Right kidney (tissue), 9 donors: ENCODE data around the gene WDR11.

ENCODE experiments used
- DNase-seq: peaks from one replicate; pipeline ENCODE4 v3.0.0-alpha.2; 2016
- long read RNA-seq, 8 donors: transcript quantifications; one replicate each; lab custom pipeline, GENCODE V29; 2026

WDR11 gene
- long read RNA-seq, donor 1, full-length matches to known transcripts: 28 of 28 reads
- long read RNA-seq, donor 1, partial matches to known transcripts: 0 of 28 reads
- long read RNA-seq, donor 1, other reads (novel, unspliced or antisense): 0 of 28 reads
- long read RNA-seq, donor 2, full-length matches to known transcripts: 12 of 12 reads
- long read RNA-seq, donor 2, partial matches to known transcripts: 0 of 12 reads
- long read RNA-seq, donor 2, other reads (novel, unspliced or antisense): 0 of 12 reads
- long read RNA-seq, donor 3, full-length matches to known transcripts: 7 of 7 reads
- long read RNA-seq, donor 3, partial matches to known transcripts: 0 of 7 reads
- long read RNA-seq, donor 3, other reads (novel, unspliced or antisense): 0 of 7 reads
- long read RNA-seq, donor 4, full-length matches to known transcripts: 23 of 23 reads
- long read RNA-seq, donor 4, partial matches to known transcripts: 0 of 23 reads
- long read RNA-seq, donor 4, other reads (novel, unspliced or antisense): 0 of 23 reads
- long read RNA-seq, donor 5, full-length matches to known transcripts: 10 of 10 reads
- long read RNA-seq, donor 5, partial matches to known transcripts: 0 of 10 reads
- long read RNA-seq, donor 5, other reads (novel, unspliced or antisense): 0 of 10 reads
- long read RNA-seq, donor 6, full-length matches to known transcripts: 28 of 28 reads
- long read RNA-seq, donor 6, partial matches to known transcripts: 0 of 28 reads
- long read RNA-seq, donor 6, other reads (novel, unspliced or antisense): 0 of 28 reads
- long read RNA-seq, donor 7, full-length matches to known transcripts: 15 of 23 reads
- long read RNA-seq, donor 7, partial matches to known transcripts: 8 of 23 reads
- long read RNA-seq, donor 7, other reads (novel, unspliced or antisense): 0 of 23 reads
- long read RNA-seq, donor 8, full-length matches to known transcripts: 15 of 20 reads
- long read RNA-seq, donor 8, partial matches to known transcripts: 5 of 20 reads
- long read RNA-seq, donor 8, other reads (novel, unspliced or antisense): 0 of 20 reads

- peak; percentile 80 for DNase-seq
Measured at GRCh38 chr10:120850911-120851865, at the start of gene WDR11. Gene WDR11 (plus strand): TSS chr10:120851362. CDS start chr10:120851421, 59 bp downstream.

- DNase-seq: no peak
Measured at GRCh38 chr10:120802935-120803334, 48.2 kb upstream of the WDR11 start.

DNA sequence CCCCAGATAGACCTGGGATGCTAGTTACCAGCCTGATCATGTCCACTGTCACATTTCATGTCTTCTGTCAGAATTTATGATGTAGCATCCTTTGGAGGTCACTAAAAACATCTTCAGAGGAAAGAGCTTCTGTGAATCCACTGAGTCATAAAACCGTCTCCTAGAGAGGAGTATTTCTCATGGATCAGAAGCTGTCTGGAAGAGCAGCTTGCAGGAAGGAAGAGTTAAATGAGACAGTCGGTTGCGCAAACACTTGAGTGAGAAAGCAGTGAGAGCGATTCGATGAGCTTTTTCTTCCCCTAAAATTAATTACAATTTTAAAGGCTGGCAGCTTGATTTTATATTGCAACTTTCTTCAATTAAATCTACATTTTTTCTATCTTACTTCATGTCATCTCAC, 47.2 kb upstream of the WDR11 start:
- no peak for DNase-seq

GRCh38 chr10:120805014-120805812, 45.9 kb upstream of the WDR11 start:
- no peak for DNase-seq

DNA sequence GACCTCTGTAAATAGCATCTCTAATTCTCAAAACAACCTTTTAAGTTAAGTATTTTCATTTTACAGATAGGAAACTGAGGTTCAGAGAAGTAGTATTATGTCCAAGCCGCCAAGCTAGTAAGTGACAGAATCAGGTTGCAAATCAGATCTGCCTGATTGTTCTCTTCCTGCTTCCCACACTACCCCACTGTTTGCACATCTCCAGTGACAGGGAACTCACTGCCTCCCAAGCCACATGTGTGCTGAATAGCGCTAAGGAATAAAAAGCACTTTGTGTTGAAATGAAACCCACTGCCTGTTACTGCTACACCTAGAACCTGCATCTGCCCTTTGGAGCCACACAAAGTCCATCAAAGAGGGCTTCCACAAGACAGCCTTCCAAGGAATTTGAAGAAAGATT, 45.1 kb upstream of the WDR11 start:
- DNase-seq: no peak

- no peak for DNase-seq
Measured at GRCh38 chr10:120810298-120810697, 40.9 kb upstream of the WDR11 start.

GRCh38 chr10:120813085-120813484, 38.1 kb upstream of the WDR11 start:
- DNase-seq: no peak

DNA sequence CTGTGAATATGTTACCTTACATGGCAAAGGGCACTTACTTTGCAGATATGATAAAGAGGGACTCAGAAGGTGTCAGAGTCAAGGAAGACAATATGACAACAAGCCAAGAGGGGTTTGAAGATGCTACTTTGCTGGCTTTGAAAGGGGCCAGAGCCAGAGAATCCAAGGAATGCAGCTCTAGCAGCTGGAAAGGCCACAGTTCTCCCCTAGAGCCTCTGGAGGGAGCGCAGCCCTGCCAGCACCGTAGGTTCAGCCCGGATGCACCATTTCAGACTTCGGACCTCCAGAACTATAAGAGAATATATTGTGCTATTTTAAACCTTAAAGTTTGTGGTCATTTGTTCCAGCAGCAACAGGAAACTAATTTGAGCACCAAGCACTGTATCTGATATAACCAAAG, 32.9 kb upstream of the WDR11 start:
- no peak for DNase-seq

GRCh38 chr10:120819366-120819765, 31.8 kb upstream of the WDR11 start:
- DNase-seq: no peak

DNA sequence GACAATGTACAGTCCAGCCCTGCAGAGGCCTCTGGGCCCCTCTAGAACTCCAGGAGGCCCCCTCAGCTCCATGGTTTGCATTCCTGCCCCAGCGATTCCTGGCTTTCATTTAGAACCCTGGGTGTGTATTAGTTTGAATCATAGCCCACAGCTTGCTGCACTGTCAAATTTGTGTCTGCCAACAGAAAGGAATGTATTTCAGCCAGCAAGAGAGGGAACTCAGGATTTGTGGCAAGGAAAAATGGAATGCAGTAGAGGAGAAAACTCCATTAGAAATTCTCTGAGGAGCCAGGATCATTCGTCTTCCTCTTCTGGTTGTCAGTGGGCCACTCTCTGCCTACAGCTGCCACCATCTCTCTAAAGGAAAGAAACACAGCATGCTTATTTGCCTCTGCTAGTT, 27.9 kb upstream of the WDR11 start:
- no peak for DNase-seq

- no peak for DNase-seq
Measured at GRCh38 chr10:120824881-120825309, 26.3 kb upstream of the WDR11 start.

GRCh38 chr10:120825878-120826769, 25.0 kb upstream of the WDR11 start:
- no peak for DNase-seq

- no peak for DNase-seq
Measured at GRCh38 chr10:120827251-120827875, 23.8 kb upstream of the WDR11 start.

- no peak for DNase-seq
Measured at GRCh38 chr10:120828763-120829319, 22.3 kb upstream of the WDR11 start.

- DNase-seq: no peak
Measured at GRCh38 chr10:120832106-120832505, 19.1 kb upstream of the WDR11 start.

DNA sequence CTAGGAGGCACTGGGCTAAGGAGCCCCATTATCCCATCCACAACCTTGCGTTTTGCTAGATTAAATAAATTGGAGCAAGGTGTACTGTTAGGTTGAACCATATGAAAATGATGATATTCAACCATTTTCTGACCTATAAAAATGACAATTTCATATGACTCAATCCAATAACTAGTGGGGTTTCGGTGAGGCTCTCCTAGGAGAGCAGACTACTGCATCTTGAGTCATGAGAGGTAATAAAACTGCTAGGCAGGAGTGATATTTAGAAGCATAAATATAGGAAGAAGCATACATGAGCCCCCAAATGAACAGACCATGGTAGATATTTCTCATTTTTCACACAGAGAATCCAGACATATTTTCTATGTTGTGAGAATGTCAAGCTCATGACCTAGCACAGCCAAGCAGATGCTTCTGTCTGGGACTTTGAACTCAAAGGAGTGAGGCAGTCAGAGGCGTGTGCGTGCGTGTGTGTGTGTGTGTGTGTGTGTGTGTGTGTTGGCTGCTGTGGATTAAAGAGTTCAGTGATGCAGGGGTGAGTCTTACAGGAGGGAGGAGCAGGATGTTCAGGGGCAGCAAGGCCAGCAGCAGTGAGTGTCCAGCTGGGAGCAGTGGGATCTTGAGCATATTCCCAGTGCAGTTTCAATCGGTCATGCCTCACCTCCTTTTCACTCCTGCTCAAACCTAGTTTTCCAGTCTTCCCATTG, 17.8 kb upstream of the WDR11 start:
- DNase-seq: peak; percentile 27

DNA sequence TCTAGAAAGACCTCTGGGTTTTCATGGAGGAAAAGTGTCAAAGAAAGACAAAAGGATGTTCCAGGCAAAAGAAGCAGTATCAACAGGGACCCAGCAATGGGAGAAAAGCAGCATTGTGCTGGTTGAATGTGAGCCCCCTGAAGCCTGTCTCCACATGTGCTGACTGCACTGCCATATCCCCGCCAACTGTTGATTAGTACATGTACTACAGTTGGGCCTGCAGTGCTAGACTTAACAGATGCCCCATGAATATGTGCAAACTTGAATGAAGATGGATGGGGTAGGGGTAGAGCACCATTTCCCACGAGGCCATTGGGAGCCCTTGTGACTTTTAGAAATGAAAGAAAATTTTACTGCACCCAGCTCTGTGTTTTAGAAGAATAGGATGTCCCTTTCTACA, 15.6 kb upstream of the WDR11 start:
- no peak for DNase-seq

GRCh38 chr10:120838941-120839340, 12.2 kb upstream of the WDR11 start:
- DNase-seq: no peak
